K562 (cell line): ENCODE results near the gene SNRNP70. TPM values are rescaled to one million over a fixed set of nuclear protein-coding genes. Genes with fewer than 3 reads are reported as not detected.

Source experiments
- BCOR ChIP-seq: fragments of 450-650 bp; IDR thresholded peaks from 2 replicates; pipeline ENCODE4 v1.6.1; 2016
- ELF4 ChIP-seq: fragments of 450-650 bp; formaldehyde crosslinking; IDR thresholded peaks from 2 replicates; pipeline ENCODE4 v1.4.0; 2022; ENCODE audit warnings: missing genetic modification characterization
- ERF ChIP-seq: fragments of 450-650 bp; formaldehyde crosslinking; IDR thresholded peaks from 2 replicates; pipeline ENCODE4 v1.4.0; 2020; ENCODE audit warnings: mild to moderate bottlenecking, mixed read lengths
- L3MBTL2 ChIP-seq: fragments of 450-650 bp; IDR thresholded peaks from 2 replicates; pipeline ENCODE4 v1.6.1; 2016; ENCODE audit warnings: mild to moderate bottlenecking, moderate library complexity
- PBX2 ChIP-seq, 2 experiments: IDR thresholded peaks in 1 of 2; conservative IDR thresholded peaks in 1 of 2; 2 replicates each; pipeline ENCODE4 v1.6.1; 2016; ENCODE audit warnings: low read depth in 2 of 2, mild to moderate bottlenecking in 1 of 2, missing compliant biosample characterization in 1 of 2, missing genetic modification characterization in 1 of 2, moderate library complexity in 1 of 2
- RAD51 ChIP-seq: fragments of 450-650 bp; IDR thresholded peaks from 2 replicates; pipeline ENCODE4 v1.7.1; 2016; ENCODE audit warnings: low read depth, mild to moderate bottlenecking, borderline replicate concordance
- RBM34 ChIP-seq: fragments of 200-400 bp; formaldehyde crosslinking; IDR thresholded peaks from 2 replicates; pipeline ENCODE4 v1.6.1; 2018; ENCODE audit warnings: low read length, borderline replicate concordance; ENCODE audit not compliant: insufficient read depth
- TEAD1 ChIP-seq, 2 experiments: fragments of 450-650 bp in 1 of 2; sonication (generic) in 1 of 2; formaldehyde crosslinking; IDR thresholded peaks; 2 replicates each; pipeline versions ENCODE4 v1.4.0 to v1.8.0; 2020 to 2022; ENCODE audit warnings: mild to moderate bottlenecking in 2 of 2, missing genetic modification reagents in 1 of 2
- TEAD4 ChIP-seq, 2 experiments: sonication (generic) in 1 of 2; formaldehyde crosslinking in 1 of 2; IDR thresholded peaks; 2 replicates each; pipeline versions ENCODE4 v1.6.1 to v1.8.0; 2012 to 2022; ENCODE audit warnings: borderline replicate concordance in 1 of 2, inconsistent platforms in 1 of 2, low read length in 1 of 2, mild to moderate bottlenecking in 1 of 2, missing genetic modification reagents in 1 of 2
- TOE1 ChIP-seq, 2 experiments: fragments of 450-650 bp in 1 of 2; sonication (generic) in 1 of 2; formaldehyde crosslinking in 1 of 2; IDR thresholded peaks; 2 replicates each; pipeline versions ENCODE4 v1.7.1 to v1.8.0; 2016 to 2022; ENCODE audit warnings: borderline replicate concordance in 2 of 2, mild to moderate bottlenecking in 2 of 2, antibody characterized with exemption in 1 of 2, inconsistent platforms in 1 of 2, low read depth in 1 of 2, missing genetic modification reagents in 1 of 2, moderate library complexity in 1 of 2
- ZFP1 ChIP-seq: fragments of 450-650 bp; formaldehyde crosslinking; IDR thresholded peaks from 2 replicates; pipeline ENCODE4 v1.4.0; 2020; ENCODE audit warnings: mild to moderate bottlenecking, mixed read lengths
- polyA plus RNA-seq, 8 experiments: library from polyadenylated mRNA; depleted of rRNA in 4 of 8; stranded (reverse) in 5 of 8; unstranded in 3 of 8; fragments of >200 nt; fragmentation: Nextera tagmentation in 2 of 8; fragmentation: Illumina TruSeq in 1 of 8; extraction: Ambion mirVana in 2 of 8; extraction: Trizol in 1 of 8; gene quantifications; 2 replicates each; pipeline versions ENCODE4 v1.2.1 to v1.2.3, GENCODE V29; 2011 to 2014; ENCODE audit warnings: inconsistent platforms in 1 of 8, missing spikeins in 1 of 8
- total RNA-seq, 7 experiments: library from RNA; depleted of rRNA in 6 of 7; stranded (reverse); fragments of >200 nt in 6 of 7; fragmentation: Illumina TruSeq in 2 of 7; extraction: Trizol in 2 of 7; gene quantifications; 2 replicates each; pipeline versions ENCODE4 v1.2.1 to v1.2.3, GENCODE V29; 2011 to 2021; ENCODE audit warnings: low replicate concordance in 1 of 7
- TF ChIP-seq, protein P1 (sequence below), 2 experiments: fragments of 200-800 bp in 1 of 2; sonication (Bioruptor generic) in 1 of 2; sonication (generic) in 1 of 2; formaldehyde crosslinking in 1 of 2; IDR thresholded peaks in 1 of 2; conservative IDR thresholded peaks in 1 of 2; 2 replicates each; pipeline versions ENCODE4 v1.5.0 to v1.6.1; 2016 to 2020; ENCODE audit warnings: missing compliant biosample characterization in 1 of 2, missing genetic modification characterization in 1 of 2, missing genetic modification reagents in 1 of 2
- TF ChIP-seq, protein P2 (sequence below): fragments of 450-650 bp; IDR thresholded peaks from 2 replicates; pipeline ENCODE4 v1.6.1; 2014; ENCODE audit warnings: low read depth, mild to moderate bottlenecking, moderate library complexity, borderline replicate concordance

The SNRNP70 gene
- total and polyA plus RNA-seq, 9 of the 15 experiments (the other 6 are each of a cell fraction or from before 2014, with no cell fraction given), result 2.8 to 496 (median 136) TPM

GRCh38 chr19:49150106-49150943 is 65.1 kb downstream of the SNRNP70 start (continued):
- TF ChIP-seq TOE1 (IDR thresholded peaks at IDR 0.05; ENCODE audit: borderline replicate concordance) (peak; percentile 97), TOE1 (CRISPR knock-in tag; IDR thresholded peaks at IDR 0.05; ENCODE audit: borderline replicate concordance, low read depth) (no peak), ELF4 (CRISPR knock-in tag) (peak; percentile 68; the same call in 1 of the 2 replicates), TEAD4 (IDR thresholded peaks at IDR 0.05; ENCODE audit: low read length) (0 out of 2 replicates have a peak, but pooled peaks have one; percentile 5), TEAD4 (CRISPR knock-in tag; IDR thresholded peaks at IDR 0.05; ENCODE audit: borderline replicate concordance) (no peak), BCOR (peak; percentile 20; the same call in 1 of the 2 replicates), L3MBTL2 (peak; percentile 71; the same call in 1 of the 2 replicates), TEAD1 (CRISPR knock-in tag; IDR thresholded peaks at IDR 0.05) (0 out of 4 replicates have a peak, but pooled peaks of 1 of the 2 experiments have one; percentile 11), ERF (CRISPR knock-in tag) (peak; percentile 86), PBX2 (CRISPR knock-in tag; IDR thresholded peaks at IDR 0.05; ENCODE audit: low read depth) (no peak), PBX2 (tag; conservative IDR thresholded peaks at IDR 0.05; ENCODE audit: low read depth) (peak; percentile 61), RBM34 (no peak), RAD51 (no peak; the same call in 1 of the 2 replicates), ZFP1 (no peak)
- TF ChIP-seq, protein P1, sequence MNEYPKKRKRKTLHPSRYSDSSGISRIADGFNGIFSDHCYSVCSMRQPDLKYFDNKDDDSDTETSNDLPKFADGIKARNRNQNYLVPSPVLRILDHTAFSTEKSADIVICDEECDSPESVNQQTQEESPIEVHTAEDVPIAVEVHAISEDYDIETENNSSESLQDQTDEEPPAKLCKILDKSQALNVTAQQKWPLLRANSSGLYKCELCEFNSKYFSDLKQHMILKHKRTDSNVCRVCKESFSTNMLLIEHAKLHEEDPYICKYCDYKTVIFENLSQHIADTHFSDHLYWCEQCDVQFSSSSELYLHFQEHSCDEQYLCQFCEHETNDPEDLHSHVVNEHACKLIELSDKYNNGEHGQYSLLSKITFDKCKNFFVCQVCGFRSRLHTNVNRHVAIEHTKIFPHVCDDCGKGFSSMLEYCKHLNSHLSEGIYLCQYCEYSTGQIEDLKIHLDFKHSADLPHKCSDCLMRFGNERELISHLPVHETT (CRISPR knock-in tag; conservative IDR thresholded peaks at IDR 0.05 in 1 of 2, IDR thresholded peaks at IDR 0.05 in 1 of 2), result peak in 1 of 2 experiments; percentile 68; a peak in 1 of 4 replicates
- TF ChIP-seq, protein P2, sequence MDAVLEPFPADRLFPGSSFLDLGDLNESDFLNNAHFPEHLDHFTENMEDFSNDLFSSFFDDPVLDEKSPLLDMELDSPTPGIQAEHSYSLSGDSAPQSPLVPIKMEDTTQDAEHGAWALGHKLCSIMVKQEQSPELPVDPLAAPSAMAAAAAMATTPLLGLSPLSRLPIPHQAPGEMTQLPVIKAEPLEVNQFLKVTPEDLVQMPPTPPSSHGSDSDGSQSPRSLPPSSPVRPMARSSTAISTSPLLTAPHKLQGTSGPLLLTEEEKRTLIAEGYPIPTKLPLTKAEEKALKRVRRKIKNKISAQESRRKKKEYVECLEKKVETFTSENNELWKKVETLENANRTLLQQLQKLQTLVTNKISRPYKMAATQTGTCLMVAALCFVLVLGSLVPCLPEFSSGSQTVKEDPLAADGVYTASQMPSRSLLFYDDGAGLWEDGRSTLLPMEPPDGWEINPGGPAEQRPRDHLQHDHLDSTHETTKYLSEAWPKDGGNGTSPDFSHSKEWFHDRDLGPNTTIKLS, result peak; percentile 50; the same call in 1 of the 2 replicates
